ENCODE data around the gene PTPRN2. TPM values are rescaled to one million over a fixed set of nuclear protein-coding genes. Genes with fewer than 3 reads are reported as not detected.

The PTPRN2 gene
- total and polyA plus RNA-seq, 8 donors: 4.9 to 136 (median 46.8) TPM

- intact Hi-C loops (cut with DNase I; ENCODE audit: low total_unique reads): no loop called here
- Histone ChIP-seq H3K9me3 (no peaks in the 10 kb centered on the region), H3K27me3 (peaks cover 0 to 6% (median 0%) of the 10 kb centered on the region in 3 donors), H3K27ac (no peak overlapping the region), H3K4me3 (no peak overlapping the region), H3K36me3 (no peaks in the 10 kb centered on the region), H3K4me1 (no peaks in the 10 kb centered on the region)
- no peak for DNase-seq
- WGBS, 5 donors: 93 to 96% (median 94%) methylated on average over 16 to 21 of the region's 21 CpGs
- TF ChIP-seq POLR2AphosphoS5 (IDR thresholded peaks at IDR 0.05) (no peak), POLR2A (IDR thresholded peaks at IDR 0.05) (no peak), EP300 (IDR thresholded peaks at IDR 0.05) (no peak)
- TF ChIP-seq, protein P1, sequence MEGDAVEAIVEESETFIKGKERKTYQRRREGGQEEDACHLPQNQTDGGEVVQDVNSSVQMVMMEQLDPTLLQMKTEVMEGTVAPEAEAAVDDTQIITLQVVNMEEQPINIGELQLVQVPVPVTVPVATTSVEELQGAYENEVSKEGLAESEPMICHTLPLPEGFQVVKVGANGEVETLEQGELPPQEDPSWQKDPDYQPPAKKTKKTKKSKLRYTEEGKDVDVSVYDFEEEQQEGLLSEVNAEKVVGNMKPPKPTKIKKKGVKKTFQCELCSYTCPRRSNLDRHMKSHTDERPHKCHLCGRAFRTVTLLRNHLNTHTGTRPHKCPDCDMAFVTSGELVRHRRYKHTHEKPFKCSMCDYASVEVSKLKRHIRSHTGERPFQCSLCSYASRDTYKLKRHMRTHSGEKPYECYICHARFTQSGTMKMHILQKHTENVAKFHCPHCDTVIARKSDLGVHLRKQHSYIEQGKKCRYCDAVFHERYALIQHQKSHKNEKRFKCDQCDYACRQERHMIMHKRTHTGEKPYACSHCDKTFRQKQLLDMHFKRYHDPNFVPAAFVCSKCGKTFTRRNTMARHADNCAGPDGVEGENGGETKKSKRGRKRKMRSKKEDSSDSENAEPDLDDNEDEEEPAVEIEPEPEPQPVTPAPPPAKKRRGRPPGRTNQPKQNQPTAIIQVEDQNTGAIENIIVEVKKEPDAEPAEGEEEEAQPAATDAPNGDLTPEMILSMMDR (IDR thresholded peaks at IDR 0.05): no peak
Measured at GRCh38 chr7:157604661-157605381, 982.8 kb downstream of the PTPRN2 start.

DNA sequence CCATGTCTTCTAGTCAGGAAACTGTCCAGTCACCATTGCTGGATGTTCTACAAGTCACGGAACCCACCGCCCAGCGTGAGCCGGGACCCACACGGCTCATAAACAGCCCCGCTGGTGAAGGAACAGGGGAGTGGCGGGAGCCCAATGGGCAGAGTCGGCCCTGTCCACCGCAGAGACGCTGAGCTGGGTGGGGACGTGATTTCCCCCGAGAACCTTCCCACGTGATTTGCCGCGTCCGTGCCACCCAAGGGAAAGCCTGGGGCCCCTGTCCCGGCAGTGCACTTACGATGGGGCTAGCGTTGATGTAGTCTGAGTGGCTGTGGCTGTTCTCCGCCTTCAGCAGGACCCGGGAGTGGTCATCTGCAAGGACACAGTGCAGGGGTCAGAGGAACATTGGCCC, 983.9 kb downstream of the PTPRN2 start:
- intact Hi-C loops (cut with DNase I; ENCODE audit: low total_unique reads): no loop called here
- TF ChIP-seq, protein P1 (IDR thresholded peaks at IDR 0.05): no peak
- TF ChIP-seq EP300 (IDR thresholded peaks at IDR 0.05) (no peak), POLR2A (IDR thresholded peaks at IDR 0.05) (no peak), POLR2AphosphoS5 (IDR thresholded peaks at IDR 0.05) (no peak)
- Histone ChIP-seq H3K9me3 (no peaks in the 10 kb centered on the region), H3K27ac (no peak overlapping the region), H3K36me3 (no peaks in the 10 kb centered on the region), H3K4me1 (no peaks in the 10 kb centered on the region), H3K27me3 (peaks cover 0 to 6% (median 0%) of the 10 kb centered on the region in 3 donors), H3K4me3 (no peak overlapping the region)
- DNase-seq: no peak
- WGBS, 5 donors: 86 to 96% (median 91%) methylated on average over 18 to 21 of the region's 21 CpGs

- no peaks in the 10 kb centered on the region for H3K36me3 ChIP-seq
- no peaks in the 10 kb centered on the region for H3K9me3 ChIP-seq
- DNase-seq: no peak
- no peak for TF ChIP-seq POLR2A (IDR thresholded peaks at IDR 0.05)
- no peak for TF ChIP-seq POLR2AphosphoS5 (IDR thresholded peaks at IDR 0.05)
- no peak for TF ChIP-seq EP300 (IDR thresholded peaks at IDR 0.05)
- TF ChIP-seq, protein P1 (IDR thresholded peaks at IDR 0.05): no peak
- peaks cover 0 to 6% (median 0%) of the 10 kb centered on the region in 3 donors for H3K27me3 ChIP-seq
- no peak overlapping the region for H3K27ac ChIP-seq
- 86 to 94% (median 93%) methylated on average over 6 to 9 of the region's 9 CpGs for WGBS, 5 donors
- no peaks in the 10 kb centered on the region for H3K4me1 ChIP-seq
- intact Hi-C loops (cut with DNase I; ENCODE audit: low total_unique reads): no loop called here
- no peak overlapping the region for H3K4me3 ChIP-seq
Measured at GRCh38 chr7:157603005-157603404, 984.6 kb downstream of the PTPRN2 start.

GRCh38 chr7:157602581-157602980, 985.0 kb downstream of the PTPRN2 start:
- WGBS, 5 donors: 93 to 97% (median 95%) methylated on average over 8 to 14 of the region's 14 CpGs
- H3K27me3 ChIP-seq: peaks cover 0 to 6% (median 0%) of the 10 kb centered on the region in 3 donors
- H3K9me3 ChIP-seq: no peaks in the 10 kb centered on the region
- intact Hi-C loops (cut with DNase I; ENCODE audit: low total_unique reads): no loop called here
- H3K4me1 ChIP-seq: no peaks in the 10 kb centered on the region
- H3K36me3 ChIP-seq: no peaks in the 10 kb centered on the region
- no peak overlapping the region for H3K27ac ChIP-seq
- no peak for TF ChIP-seq EP300 (IDR thresholded peaks at IDR 0.05)
- TF ChIP-seq, protein P1 (IDR thresholded peaks at IDR 0.05): no peak
- TF ChIP-seq POLR2AphosphoS5 (IDR thresholded peaks at IDR 0.05): no peak
- no peak for TF ChIP-seq POLR2A (IDR thresholded peaks at IDR 0.05)
- DNase-seq: no peak
- H3K4me3 ChIP-seq: no peak overlapping the region
